Karpas-422 (cell line): ENCODE results near the gene ZBTB3. TPM values are rescaled to one million over a fixed set of nuclear protein-coding genes. Genes with fewer than 3 reads are reported as not detected.

Source experiments
- DNase-seq: peaks from one replicate; pipeline ENCODE4 v3.0.0-alpha.2; 2015
- H2AFZ ChIP-seq: fragments of 200-600 bp; sonication (generic); 2 replicates; pipeline ENCODE4 v1.6.1; 2014; ENCODE audit warnings: antibody characterized with exemption, low read length, mixed read lengths
- H3K27ac ChIP-seq: fragments of 200-600 bp; sonication (generic); 2 replicates; pipeline ENCODE4 v1.5.1; 2014; ENCODE audit warnings: mild to moderate bottlenecking, low read length, moderate library complexity
- H3K27me3 ChIP-seq: fragments of 200-600 bp; sonication (generic); 2 replicates; pipeline ENCODE4 v1.6.1; 2014; ENCODE audit warnings: low read length, mixed read lengths
- H3K36me3 ChIP-seq: fragments of 200-600 bp; sonication (generic); 2 replicates; pipeline ENCODE4 v1.6.1; 2014; ENCODE audit warnings: low read length, mixed read lengths; ENCODE audit not compliant: insufficient read depth
- H3K4me1 ChIP-seq: fragments of 200-600 bp; sonication (generic); 2 replicates; pipeline ENCODE4 v1.6.1; 2014; ENCODE audit warnings: mild to moderate bottlenecking, low read length, mixed read lengths
- H3K4me2 ChIP-seq: fragments of 200-600 bp; sonication (generic); 2 replicates; pipeline ENCODE4 v1.6.1; 2014; ENCODE audit warnings: low read length, low read depth, mild to moderate bottlenecking; ENCODE audit not compliant: poor library complexity, severe bottlenecking
- H3K4me3 ChIP-seq: fragments of 200-600 bp; sonication (generic); 2 replicates; pipeline ENCODE4 v1.5.1; 2014; ENCODE audit warnings: mild to moderate bottlenecking, antibody characterized with exemption, low read length, mixed read lengths
- H3K79me2 ChIP-seq: fragments of 200-600 bp; sonication (generic); 2 replicates; pipeline ENCODE4 v1.6.1; 2014; ENCODE audit warnings: mild to moderate bottlenecking, low read length, mixed read lengths
- H3K9ac ChIP-seq: fragments of 200-600 bp; sonication (generic); 2 replicates; pipeline ENCODE4 v1.6.0; 2014; ENCODE audit warnings: low read length
- H3K9me2 ChIP-seq: fragments of 200-600 bp; sonication (generic), shearing (Covaris generic); replicated peaks from 2 replicates; pipeline ENCODE4 v1.6.0; 2014; ENCODE audit warnings: mild to moderate bottlenecking, low read length, moderate library complexity; ENCODE audit not compliant: insufficient read depth
- H3K9me3 ChIP-seq: fragments of 300-700, 200-600 bp; sonication (generic); 2 replicates; pipeline ENCODE4 v1.6.1; 2014; ENCODE audit warnings: low read length, mixed read lengths
- H4K20me1 ChIP-seq: fragments of 200-600 bp; sonication (generic); 2 replicates; pipeline ENCODE4 v1.6.1; 2014; ENCODE audit warnings: mild to moderate bottlenecking, antibody characterized with exemption, low read length, low read depth; ENCODE audit not compliant: insufficient read depth
- total RNA-seq: library from RNA; depleted of rRNA; stranded (reverse); fragments of >200 nt; shearing (Covaris generic); gene quantifications from 2 replicates; pipeline ENCODE4 v1.2.3, GENCODE V29; 2014; ENCODE audit warnings: low replicate concordance

ZBTB3 gene
- total RNA-seq, 1 experiment from 2014 or later: 5.3 TPM

DNA sequence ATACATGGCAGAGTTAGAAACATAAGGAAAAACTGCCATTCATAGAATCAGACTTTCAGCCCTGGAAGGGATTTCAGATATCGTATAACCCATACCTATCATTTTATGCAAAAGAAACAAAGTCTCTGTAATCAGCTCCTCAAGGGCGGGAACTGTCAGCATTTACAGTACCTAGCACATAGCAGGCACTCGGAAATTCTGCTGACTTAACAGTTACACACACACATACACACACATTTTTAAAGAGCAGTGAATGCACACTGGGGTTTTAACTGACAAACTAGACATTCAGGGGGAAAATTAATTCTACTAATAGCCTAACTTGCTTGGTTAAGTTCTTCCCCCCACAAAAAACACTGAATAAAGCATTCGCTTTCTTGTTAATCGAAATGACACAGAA lies 37.8 kb downstream of the ZBTB3 start:
- no peak for DNase-seq
- Histone ChIP-seq H3K4me1 (no peaks in the 10 kb centered on the region), H2AFZ (no peak overlapping the region), H3K9me3 (no peaks in the 10 kb centered on the region), H3K9ac (no peak overlapping the region), H4K20me1 (no peaks in the 10 kb centered on the region), H3K36me3 (peaks cover 77% of the 10 kb centered on the region), H3K4me3 (no peak overlapping the region), H3K9me2 (no peaks in the 10 kb centered on the region), H3K27ac (no peak overlapping the region), H3K79me2 (peaks cover 29% of the 10 kb centered on the region), H3K4me2 (no peak overlapping the region), H3K27me3 (no peaks in the 10 kb centered on the region)

DNA sequence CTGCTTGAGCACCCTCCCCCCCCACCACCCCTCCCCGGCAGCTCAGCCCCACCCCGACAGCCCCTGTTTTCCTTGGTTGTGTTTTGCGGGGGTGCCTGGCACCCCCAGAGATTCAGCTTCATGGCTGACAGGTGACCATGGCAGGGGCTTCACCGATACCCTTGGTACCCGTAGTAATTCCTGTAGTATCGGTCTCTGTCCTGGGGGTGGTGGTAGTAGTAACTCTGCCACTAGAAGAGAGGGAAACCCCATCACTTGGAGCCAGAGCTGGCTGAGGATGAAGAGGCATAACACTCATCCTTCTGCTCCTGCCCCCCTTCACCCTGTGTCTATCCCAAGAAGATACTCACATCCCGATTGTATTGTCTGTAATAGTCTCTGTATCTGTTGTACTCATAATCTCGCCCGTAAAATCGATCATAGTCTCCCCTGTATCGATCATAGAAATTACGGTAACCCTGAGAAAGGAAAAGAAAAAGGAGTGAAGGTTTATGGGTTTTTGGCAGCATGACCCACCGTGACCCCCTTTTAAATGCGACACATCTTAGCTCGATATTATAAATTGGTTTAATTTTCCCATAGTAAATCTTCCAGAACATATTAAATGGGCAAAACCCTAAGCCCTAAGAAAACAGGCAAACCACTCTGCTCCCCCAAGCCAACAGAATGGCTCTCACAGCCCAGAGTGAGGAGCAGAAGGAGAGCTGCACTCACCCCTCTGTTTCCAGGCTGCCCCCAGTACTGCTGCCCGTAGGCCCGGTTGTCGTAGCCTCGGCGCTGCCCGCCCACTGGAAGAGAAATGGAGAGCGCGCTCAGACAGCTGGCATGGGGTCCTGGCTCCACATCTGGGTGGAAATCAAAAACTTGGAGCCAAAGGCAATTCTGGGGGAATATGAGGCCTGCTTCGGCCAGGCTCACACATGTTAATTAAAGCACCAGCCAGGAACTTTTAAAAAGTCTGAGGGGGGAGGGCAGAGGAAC lies 38.5 kb downstream of the ZBTB3 start:
- H3K4me1 ChIP-seq: no peaks in the 10 kb centered on the region
- no peaks in the 10 kb centered on the region for H3K9me2 ChIP-seq
- no peaks in the 10 kb centered on the region for H3K27me3 ChIP-seq
- H3K27ac ChIP-seq: no peak overlapping the region
- no peak overlapping the region for H3K9ac ChIP-seq
- peaks cover 24% of the 10 kb centered on the region for H3K79me2 ChIP-seq
- no peak for DNase-seq
- H3K36me3 ChIP-seq: peaks cover 72% of the 10 kb centered on the region
- H3K4me2 ChIP-seq: no peak overlapping the region
- no peak overlapping the region for H2AFZ ChIP-seq
- no peaks in the 10 kb centered on the region for H4K20me1 ChIP-seq
- no peak overlapping the region for H3K4me3 ChIP-seq
- no peaks in the 10 kb centered on the region for H3K9me3 ChIP-seq

DNA sequence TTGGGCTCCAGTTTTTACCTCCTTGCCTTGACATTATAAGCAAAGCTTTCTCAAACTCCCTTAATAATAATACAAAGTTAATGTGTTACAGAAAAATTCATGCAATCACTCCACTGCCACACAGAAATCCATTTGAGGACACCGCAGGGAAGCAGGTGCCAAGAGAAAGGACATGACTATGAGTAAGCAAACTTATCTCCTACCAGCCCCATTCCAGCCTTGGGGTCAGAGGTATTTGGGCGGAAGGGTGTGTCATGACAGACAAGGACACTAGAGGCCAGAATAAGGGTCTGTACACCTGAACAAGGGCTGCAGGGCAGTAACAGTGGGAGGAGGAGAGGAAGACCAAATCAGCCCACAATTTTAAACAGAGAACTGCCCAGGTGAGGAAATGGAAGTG lies 40.6 kb downstream of the ZBTB3 start:
- H3K4me2 ChIP-seq: no peak overlapping the region
- H3K9ac ChIP-seq: no peak overlapping the region

DNA sequence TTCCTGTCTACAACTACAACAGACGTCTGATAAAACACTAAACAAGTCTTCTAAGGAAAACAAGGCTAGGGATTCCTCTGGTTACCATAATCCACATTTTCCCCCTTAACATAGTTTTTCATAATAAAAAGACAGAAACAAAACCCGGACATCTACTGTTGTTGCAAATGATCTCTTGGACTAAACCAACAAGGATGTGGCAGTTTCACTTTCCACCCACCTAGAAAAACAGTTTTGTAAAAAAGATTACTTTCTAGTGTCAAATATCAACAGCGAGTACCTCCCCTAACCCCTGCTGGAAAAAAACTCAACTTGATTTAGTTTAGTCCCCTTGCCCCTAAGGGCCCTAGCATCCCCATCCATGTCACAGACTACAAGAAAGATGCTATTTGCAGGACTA lies 41.1 kb downstream of the ZBTB3 start:
- Histone ChIP-seq H3K4me3 (no peak overlapping the region), H2AFZ (no peak overlapping the region), H3K27ac (no peak overlapping the region), H4K20me1 (no peaks in the 10 kb centered on the region), H3K9ac (no peak overlapping the region), H3K9me3 (no peaks in the 10 kb centered on the region), H3K27me3 (no peaks in the 10 kb centered on the region), H3K4me1 (peaks cover 19% of the 10 kb centered on the region), H3K4me2 (no peak overlapping the region), H3K79me2 (peaks cover 14% of the 10 kb centered on the region; the same call in 1 of the 2 replicates), H3K9me2 (no peaks in the 10 kb centered on the region), H3K36me3 (peaks cover 57% of the 10 kb centered on the region)
- peak; percentile 40 for DNase-seq

More for the DNA sequence above, 40.6 kb downstream of the ZBTB3 start:
- peaks cover 15% of the 10 kb centered on the region; the same call in 1 of the 2 replicates for H3K79me2 ChIP-seq
- no peaks in the 10 kb centered on the region for H3K27me3 ChIP-seq
- peaks cover 14% of the 10 kb centered on the region for H3K4me1 ChIP-seq
- peak; percentile 44 for DNase-seq
- H3K9me3 ChIP-seq: no peaks in the 10 kb centered on the region
- H4K20me1 ChIP-seq: no peaks in the 10 kb centered on the region
- no peak overlapping the region for H3K4me3 ChIP-seq
- H3K27ac ChIP-seq: no peak overlapping the region
- H3K36me3 ChIP-seq: peaks cover 58% of the 10 kb centered on the region
- no peak overlapping the region for H2AFZ ChIP-seq
- no peaks in the 10 kb centered on the region for H3K9me2 ChIP-seq

DNA sequence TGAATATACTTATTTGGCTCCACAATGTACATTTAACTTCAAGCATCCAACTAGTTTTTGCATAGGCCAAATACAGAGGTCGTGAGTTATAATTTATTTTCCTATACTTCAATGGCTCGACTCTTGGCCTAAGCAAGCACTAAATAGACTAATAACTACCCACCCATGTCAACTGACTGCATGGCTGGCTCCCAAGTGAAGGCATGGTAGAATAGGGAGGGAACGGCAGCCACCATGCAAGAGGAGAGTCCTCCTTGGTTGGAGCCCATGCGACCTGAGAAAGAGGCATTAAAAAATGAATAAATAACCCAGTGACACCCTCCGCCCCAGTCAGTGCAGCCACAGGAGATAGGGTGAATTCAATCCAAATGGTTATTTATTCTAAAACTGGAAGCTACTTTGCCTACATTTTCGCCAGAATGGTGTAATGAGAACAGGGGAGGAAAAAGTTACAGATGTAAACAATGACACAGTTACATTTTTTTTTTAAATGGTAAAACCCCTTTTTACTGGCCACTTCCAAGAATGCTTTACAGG lies 41.6 kb downstream of the ZBTB3 start:
- H2AFZ ChIP-seq: no peak overlapping the region
- H3K9me2 ChIP-seq: no peaks in the 10 kb centered on the region
- no peaks in the 10 kb centered on the region for H3K27me3 ChIP-seq
- H3K79me2 ChIP-seq: peaks cover 11% of the 10 kb centered on the region; the same call in 1 of the 2 replicates
- no peak overlapping the region for H3K4me3 ChIP-seq
- no peak overlapping the region for H3K27ac ChIP-seq
- no peak overlapping the region for H3K9ac ChIP-seq
- H3K4me2 ChIP-seq: no peak overlapping the region
- peaks cover 55% of the 10 kb centered on the region for H3K36me3 ChIP-seq
- H3K4me1 ChIP-seq: peaks cover 22% of the 10 kb centered on the region
- H4K20me1 ChIP-seq: no peaks in the 10 kb centered on the region
- no peaks in the 10 kb centered on the region for H3K9me3 ChIP-seq
- peak; percentile 41 for DNase-seq

DNA sequence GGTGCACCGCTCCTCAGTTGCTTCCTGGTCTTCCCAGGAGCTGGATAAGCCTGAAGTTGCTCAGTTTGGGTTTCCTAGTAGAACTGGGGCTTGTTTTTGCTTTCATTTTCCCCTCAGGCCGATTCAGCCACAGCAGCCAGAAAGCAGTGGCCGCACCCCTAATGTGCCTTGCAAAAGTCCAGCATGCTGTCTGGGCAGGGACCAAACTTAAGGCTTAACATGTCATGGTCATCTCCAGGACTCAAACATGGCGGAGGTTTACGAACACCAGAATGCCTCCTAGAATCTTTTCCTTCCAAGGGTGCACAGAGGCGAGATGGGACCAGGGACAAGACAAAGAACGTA lies 44.0 kb downstream of the ZBTB3 start:
- DNase-seq: peak; percentile 55
- H4K20me1 ChIP-seq: no peaks in the 10 kb centered on the region
- H3K27me3 ChIP-seq: no peaks in the 10 kb centered on the region
- no peaks in the 10 kb centered on the region for H3K9me3 ChIP-seq
- peaks cover 10% of the 10 kb centered on the region for H3K79me2 ChIP-seq
- H3K4me2 ChIP-seq: peak overlapping the region; percentile 40
- H3K4me1 ChIP-seq: peaks cover 36% of the 10 kb centered on the region
- H3K9me2 ChIP-seq: no peaks in the 10 kb centered on the region
- peaks cover 36% of the 10 kb centered on the region for H3K36me3 ChIP-seq
- H2AFZ ChIP-seq: 0 out of 2 replicates have a peak overlapping the region, but pooled peaks have one; percentile 13
- H3K9ac ChIP-seq: no peak overlapping the region
- no peak overlapping the region for H3K27ac ChIP-seq
- H3K4me3 ChIP-seq: peak overlapping the region; percentile 34; the same call in 1 of the 2 replicates

DNA sequence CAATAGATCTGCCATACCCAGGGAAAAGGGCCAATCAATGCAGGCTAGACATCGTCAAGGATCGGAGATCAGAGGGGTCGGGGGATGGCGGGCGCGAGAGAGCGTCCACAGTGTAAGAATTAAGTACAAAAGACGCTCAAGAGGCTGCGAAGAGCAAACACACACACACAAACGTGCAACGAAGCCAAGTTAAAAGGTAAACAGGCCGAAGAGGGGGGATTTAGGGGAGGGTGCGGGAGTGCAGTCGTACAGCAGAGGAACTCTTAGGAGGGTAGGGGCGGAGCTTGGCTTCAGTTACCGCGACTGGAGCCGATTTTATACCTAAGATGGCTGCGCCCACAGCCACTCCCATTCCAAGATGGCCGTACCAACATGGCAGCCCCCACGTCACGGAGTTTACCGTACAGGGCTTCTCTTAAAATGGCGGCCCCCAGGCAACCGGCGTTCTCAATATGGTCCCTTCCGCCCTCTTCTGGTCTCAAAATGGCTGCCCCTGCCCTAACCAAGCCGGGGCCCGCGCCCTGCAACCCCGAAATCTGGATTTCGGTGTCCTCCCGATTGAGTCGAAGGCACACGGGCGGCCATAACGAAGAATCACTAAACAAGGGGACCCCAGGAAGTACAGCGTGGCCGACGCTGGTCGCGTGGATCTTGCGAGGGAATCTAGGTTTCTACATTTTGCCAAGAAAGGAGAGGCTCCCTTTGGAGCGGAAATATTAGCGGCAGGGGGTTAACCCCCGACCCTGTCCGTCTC lies 44.5 kb downstream of the ZBTB3 start:
- DNase-seq: peak; percentile 98
- Histone ChIP-seq H3K9me2 (no peaks in the 10 kb centered on the region), H4K20me1 (no peaks in the 10 kb centered on the region), H3K36me3 (peaks cover 38% of the 10 kb centered on the region), H3K4me2 (peak overlapping the region; percentile 86), H2AFZ (0 out of 2 replicates have a peak overlapping the region, but pooled peaks have one; percentile 13), H3K4me1 (peaks cover 38% of the 10 kb centered on the region), H3K27me3 (no peaks in the 10 kb centered on the region), H3K27ac (peak overlapping the region; percentile 70), H3K9me3 (no peaks in the 10 kb centered on the region), H3K79me2 (peaks cover 15% of the 10 kb centered on the region), H3K4me3 (peak overlapping the region; percentile 72), H3K9ac (peak overlapping the region; percentile 75)

DNA sequence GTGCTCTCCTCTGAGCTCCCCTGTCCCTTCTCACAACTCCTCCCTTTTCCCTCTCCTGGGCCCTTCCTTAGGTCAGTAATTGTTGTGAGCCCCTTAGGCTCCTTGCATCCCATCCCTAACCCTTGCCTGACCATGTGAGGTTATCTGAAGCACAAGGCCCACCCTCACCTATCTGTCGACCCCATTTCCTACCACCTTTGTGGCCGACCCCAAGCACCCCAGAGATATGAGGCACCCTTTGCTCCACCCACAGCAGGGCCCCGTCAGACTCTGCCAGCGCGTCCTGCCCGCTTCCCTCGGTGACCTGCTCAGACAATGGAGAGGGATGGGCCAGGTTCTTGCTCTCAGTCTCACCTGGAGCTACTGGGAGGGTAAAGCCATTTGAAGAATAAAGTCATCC lies 45.2 kb downstream of the ZBTB3 start:
- Histone ChIP-seq H3K4me3 (peak overlapping the region; percentile 72), H3K4me1 (peaks cover 38% of the 10 kb centered on the region), H3K27ac (peak overlapping the region; percentile 70), H3K36me3 (peaks cover 34% of the 10 kb centered on the region), H3K9me2 (no peaks in the 10 kb centered on the region), H3K9me3 (no peaks in the 10 kb centered on the region), H3K4me2 (peak overlapping the region; percentile 86), H3K27me3 (no peaks in the 10 kb centered on the region), H3K79me2 (peaks cover 15% of the 10 kb centered on the region), H4K20me1 (no peaks in the 10 kb centered on the region), H2AFZ (no peak overlapping the region), H3K9ac (peak overlapping the region; percentile 75)
- no peak for DNase-seq
